HepG2 (cell line): Measurements from ENCODE around the gene ENG. TPM values are rescaled to one million over a fixed set of nuclear protein-coding genes. Genes with fewer than 3 reads are reported as not detected.

Source experiments
- FOXO4 ChIP-seq: sonication (generic); formaldehyde crosslinking; conservative IDR thresholded peaks from 2 replicates; pipeline ENCODE4 v1.8.1; 2023; ENCODE audit warnings: missing genetic modification reagents
- PHF20 ChIP-seq: sonication (generic); formaldehyde crosslinking; IDR thresholded peaks from 2 replicates; pipeline ENCODE4 v1.5.0; 2020; ENCODE audit warnings: mild to moderate bottlenecking, missing genetic modification reagents
- SALL1 ChIP-seq: sonication (generic); formaldehyde crosslinking; IDR thresholded peaks from 2 replicates; pipeline ENCODE4 v1.8.0; 2022; ENCODE audit warnings: mild to moderate bottlenecking, missing genetic modification reagents
- SIN3B ChIP-seq: fragments of 150-350 bp; IDR thresholded peaks from 2 replicates; pipeline ENCODE4 v1.6.1; 2014; ENCODE audit warnings: low read length
- TCF12 ChIP-seq, 2 experiments: fragments of 450-650 bp in 1 of 2; sonication (generic) in 1 of 2; formaldehyde crosslinking in 1 of 2; IDR thresholded peaks; 2 replicates each; pipeline versions ENCODE4 v1.6.1 to v1.8.0; 2017 to 2022; ENCODE audit warnings: antibody characterized with exemption in 1 of 2, mild to moderate bottlenecking in 1 of 2, missing genetic modification reagents in 1 of 2, moderate library complexity in 1 of 2
- ZNF12 ChIP-seq: sonication (generic); formaldehyde crosslinking; IDR thresholded peaks from 2 replicates; pipeline ENCODE4 v1.5.0; 2020; ENCODE audit warnings: missing genetic modification reagents
- ZNF574 ChIP-seq: sonication (generic); formaldehyde crosslinking; IDR thresholded peaks from 2 replicates; pipeline ENCODE4 v1.4.0; 2020; ENCODE audit warnings: missing genetic modification reagents
- polyA plus RNA-seq, 8 experiments: library from polyadenylated mRNA; depleted of rRNA in 3 of 8; stranded (reverse) in 7 of 8; unstranded in 1 of 8; fragments of >200 nt; fragmentation: Illumina TruSeq in 4 of 8; extraction: Trizol in 4 of 8; gene quantifications; 2 replicates each; pipeline versions ENCODE4 v1.2.1 to v1.2.3, GENCODE V29; 2011 to 2016; ENCODE audit warnings: low read depth in 4 of 8, missing spikeins in 1 of 8, mixed read lengths in 1 of 8; ENCODE audit not compliant: insufficient read depth in 1 of 8
- total RNA-seq, 5 experiments: library from RNA; depleted of rRNA; stranded (reverse); fragments of >200 nt; fragmentation: Illumina TruSeq; extraction: Trizol; gene quantifications; 2 replicates each; pipeline ENCODE4 v1.2.3, GENCODE V29; 2016; ENCODE audit warnings: low read depth in 1 of 5
- TF ChIP-seq, protein P1 (sequence below): sonication (generic); formaldehyde crosslinking; IDR thresholded peaks from 2 replicates; pipeline ENCODE4 v1.5.1; 2020; ENCODE audit warnings: mild to moderate bottlenecking, missing genetic modification reagents, moderate library complexity
- TF ChIP-seq, protein P2 (sequence below): sonication (generic); formaldehyde crosslinking; IDR thresholded peaks from 2 replicates; pipeline ENCODE4 v1.4.0; 2020; ENCODE audit warnings: missing genetic modification reagents

Gene ENG
- total and polyA plus RNA-seq, 2 of the 13 experiments (the other 11 are each of a cell fraction or from before 2014, with no cell fraction given) = 0.02 to 1.1 TPM

DNA sequence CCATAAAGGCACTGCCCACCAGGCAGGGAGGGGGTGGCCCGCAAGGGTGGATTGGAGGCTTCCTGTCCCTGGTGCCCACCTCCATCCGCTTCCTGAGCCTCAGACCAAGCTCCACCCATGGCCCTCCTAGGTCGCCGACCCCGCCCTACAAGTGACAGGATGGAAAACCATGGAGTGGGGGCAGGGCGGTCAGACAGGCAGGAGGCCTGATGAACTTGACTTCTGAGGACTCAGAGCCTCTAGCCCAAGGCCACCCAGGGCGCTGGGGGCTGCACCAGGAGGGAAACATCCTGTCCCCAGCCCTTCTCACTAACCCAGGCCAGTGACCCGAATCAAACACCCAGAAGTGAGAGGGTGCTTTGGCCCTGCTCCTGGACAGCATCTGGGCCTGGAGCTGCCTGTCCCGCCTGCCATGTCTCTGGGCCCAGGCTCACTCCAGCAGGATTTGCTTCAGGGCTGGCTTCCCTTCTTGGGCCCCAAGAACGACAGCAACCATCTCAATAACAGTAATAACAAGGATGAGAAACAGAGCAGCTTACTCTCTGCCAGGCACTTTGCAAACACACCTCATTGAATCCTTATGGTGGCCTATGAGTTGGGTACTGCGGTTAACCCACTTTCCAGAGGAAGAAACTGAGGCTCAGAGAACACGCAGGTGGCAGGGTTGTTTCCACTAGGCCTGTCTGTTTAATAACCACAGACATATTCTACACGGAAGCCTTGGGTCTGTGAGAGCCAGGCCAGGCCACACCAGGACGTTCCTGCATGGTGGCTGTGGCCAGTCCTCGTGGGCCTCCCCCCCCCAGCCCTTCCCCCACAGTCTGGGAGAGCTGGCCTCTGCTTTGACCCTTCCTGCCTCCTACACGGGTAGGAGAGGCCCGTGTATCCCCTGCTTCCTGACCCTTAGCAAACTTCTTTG is 49.4 kb upstream of the ENG start (continued):
- no peak for TF ChIP-seq TCF12 (IDR thresholded peaks at IDR 0.05)
- TF ChIP-seq TCF12 (CRISPR knock-in tag; IDR thresholded peaks at IDR 0.05) = 0 out of 2 replicates have a peak, but pooled peaks have one; percentile 20
- no peak for TF ChIP-seq SIN3B
- TF ChIP-seq SALL1 = peak; percentile 89
- peak; percentile 49; the same call in 1 of the 2 replicates for TF ChIP-seq PHF20 (CRISPR knock-in tag)
- peak; percentile 65 for TF ChIP-seq ZNF574 (CRISPR knock-in tag)
- 0 out of 2 replicates have a peak, but pooled peaks have one; percentile 72 for TF ChIP-seq FOXO4 (CRISPR knock-in tag)
- 0 out of 2 replicates have a peak, but pooled peaks have one; percentile 31 for TF ChIP-seq ZNF12 (CRISPR knock-in tag)
- TF ChIP-seq, protein P1, sequence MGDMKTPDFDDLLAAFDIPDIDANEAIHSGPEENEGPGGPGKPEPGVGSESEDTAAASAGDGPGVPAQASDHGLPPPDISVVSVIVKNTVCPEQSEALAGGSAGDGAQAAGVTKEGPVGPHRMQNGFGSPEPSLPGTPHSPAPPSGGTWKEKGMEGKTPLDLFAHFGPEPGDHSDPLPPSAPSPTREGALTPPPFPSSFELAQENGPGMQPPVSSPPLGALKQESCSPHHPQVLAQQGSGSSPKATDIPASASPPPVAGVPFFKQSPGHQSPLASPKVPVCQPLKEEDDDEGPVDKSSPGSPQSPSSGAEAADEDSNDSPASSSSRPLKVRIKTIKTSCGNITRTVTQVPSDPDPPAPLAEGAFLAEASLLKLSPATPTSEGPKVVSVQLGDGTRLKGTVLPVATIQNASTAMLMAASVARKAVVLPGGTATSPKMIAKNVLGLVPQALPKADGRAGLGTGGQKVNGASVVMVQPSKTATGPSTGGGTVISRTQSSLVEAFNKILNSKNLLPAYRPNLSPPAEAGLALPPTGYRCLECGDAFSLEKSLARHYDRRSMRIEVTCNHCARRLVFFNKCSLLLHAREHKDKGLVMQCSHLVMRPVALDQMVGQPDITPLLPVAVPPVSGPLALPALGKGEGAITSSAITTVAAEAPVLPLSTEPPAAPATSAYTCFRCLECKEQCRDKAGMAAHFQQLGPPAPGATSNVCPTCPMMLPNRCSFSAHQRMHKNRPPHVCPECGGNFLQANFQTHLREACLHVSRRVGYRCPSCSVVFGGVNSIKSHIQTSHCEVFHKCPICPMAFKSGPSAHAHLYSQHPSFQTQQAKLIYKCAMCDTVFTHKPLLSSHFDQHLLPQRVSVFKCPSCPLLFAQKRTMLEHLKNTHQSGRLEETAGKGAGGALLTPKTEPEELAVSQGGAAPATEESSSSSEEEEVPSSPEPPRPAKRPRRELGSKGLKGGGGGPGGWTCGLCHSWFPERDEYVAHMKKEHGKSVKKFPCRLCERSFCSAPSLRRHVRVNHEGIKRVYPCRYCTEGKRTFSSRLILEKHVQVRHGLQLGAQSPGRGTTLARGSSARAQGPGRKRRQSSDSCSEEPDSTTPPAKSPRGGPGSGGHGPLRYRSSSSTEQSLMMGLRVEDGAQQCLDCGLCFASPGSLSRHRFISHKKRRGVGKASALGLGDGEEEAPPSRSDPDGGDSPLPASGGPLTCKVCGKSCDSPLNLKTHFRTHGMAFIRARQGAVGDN (CRISPR knock-in tag) = peak; percentile 84
- TF ChIP-seq, protein P2, sequence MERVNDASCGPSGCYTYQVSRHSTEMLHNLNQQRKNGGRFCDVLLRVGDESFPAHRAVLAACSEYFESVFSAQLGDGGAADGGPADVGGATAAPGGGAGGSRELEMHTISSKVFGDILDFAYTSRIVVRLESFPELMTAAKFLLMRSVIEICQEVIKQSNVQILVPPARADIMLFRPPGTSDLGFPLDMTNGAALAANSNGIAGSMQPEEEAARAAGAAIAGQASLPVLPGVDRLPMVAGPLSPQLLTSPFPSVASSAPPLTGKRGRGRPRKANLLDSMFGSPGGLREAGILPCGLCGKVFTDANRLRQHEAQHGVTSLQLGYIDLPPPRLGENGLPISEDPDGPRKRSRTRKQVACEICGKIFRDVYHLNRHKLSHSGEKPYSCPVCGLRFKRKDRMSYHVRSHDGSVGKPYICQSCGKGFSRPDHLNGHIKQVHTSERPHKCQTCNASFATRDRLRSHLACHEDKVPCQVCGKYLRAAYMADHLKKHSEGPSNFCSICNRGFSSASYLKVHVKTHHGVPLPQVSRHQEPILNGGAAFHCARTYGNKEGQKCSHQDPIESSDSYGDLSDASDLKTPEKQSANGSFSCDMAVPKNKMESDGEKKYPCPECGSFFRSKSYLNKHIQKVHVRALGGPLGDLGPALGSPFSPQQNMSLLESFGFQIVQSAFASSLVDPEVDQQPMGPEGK (CRISPR knock-in tag) = peak; percentile 94
